ENCODE results near the gene PRKAR1B. TPM values are rescaled to one million over a fixed set of nuclear protein-coding genes. Genes with fewer than 3 reads are reported as not detected.

Gene PRKAR1B
- total RNA-seq, 1 donor from 2014 or later, result 16.5 TPM

DNA sequence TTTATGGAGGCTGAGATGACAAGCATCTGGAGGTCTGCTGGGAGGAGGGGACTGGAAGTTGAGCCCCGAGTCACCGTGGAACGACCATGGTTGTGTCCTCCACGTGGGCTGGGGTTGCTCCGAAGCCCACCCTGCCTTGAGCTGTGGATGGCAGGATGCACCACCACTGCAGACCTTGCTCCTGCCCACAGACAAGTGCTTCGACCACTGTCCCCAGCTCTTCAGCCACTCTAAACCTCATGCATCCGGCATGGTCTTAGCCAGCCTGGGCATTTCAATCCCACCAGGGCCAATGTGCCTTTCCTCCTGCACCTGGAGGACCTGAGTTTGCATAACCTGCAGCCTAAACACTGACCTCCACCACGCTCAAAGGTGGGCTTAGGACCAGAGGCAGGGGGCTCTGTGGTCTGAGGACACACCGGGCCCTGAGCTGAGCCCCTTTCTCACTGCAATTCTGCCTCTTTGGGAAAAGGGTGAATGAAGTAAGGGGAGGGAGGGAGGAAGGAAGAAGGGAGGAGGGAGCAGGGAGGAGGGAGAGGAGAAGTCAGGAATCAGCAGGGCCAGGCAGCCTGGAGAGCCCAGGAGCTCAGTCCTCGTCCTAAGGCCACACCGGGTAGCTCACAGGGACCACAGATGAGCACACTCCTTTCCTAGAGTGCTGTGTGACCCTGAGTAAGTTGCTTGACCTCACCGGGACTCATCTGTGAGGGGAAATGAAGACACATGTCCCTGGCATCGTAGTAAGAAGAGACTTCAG, 45.4 kb downstream of the PRKAR1B start:
- intact Hi-C loops (cut with micrococcal nuclease), result no loop called here
- DNase-seq (no peak), ATAC-seq (no peak)

DNA sequence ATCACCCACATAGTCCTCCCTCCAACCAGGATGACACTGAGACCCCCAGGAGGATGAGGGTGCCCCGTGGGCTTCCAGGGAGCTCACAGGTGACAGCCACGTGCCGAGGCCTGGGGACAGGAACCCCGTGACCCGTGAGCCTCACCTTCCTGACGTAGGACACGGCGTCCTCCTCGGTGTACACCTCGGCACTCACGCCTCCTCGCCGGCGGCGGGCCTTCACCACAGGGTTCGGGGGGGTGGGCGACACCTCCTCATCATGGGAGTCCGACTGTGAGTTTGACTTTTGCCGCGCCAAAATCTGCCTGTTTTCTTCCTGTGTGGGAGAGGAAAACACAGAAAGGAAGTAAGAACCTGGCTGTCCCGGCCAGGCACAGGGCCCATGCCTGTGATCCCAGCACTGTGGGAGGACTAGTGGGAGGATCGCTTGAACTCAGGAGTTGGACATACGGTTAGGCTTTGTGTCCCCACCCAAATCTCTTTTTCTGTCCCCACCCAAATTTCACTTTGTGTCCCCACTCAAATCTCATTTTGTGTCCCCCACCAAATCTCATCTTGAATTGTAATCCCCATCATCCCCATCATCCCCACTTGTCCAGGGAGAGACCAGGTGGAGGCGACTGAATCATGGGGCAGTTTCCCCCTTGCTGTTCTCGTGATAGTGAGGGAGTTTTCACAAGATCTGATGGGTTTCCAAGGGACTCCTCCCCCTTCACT, 46.5 kb downstream of the PRKAR1B start:
- ATAC-seq (no peak), DNase-seq (no peak)
- intact Hi-C loops (cut with micrococcal nuclease), result no loop called here

- ATAC-seq (no peak), DNase-seq (no peak)
- intact Hi-C loops (cut with micrococcal nuclease), result no loop called here
These were observed 50.1 kb downstream of the PRKAR1B start for GRCh38 chr7:676972-677385.

- ATAC-seq, result no peak
- no peak for DNase-seq
- intact Hi-C loops (cut with micrococcal nuclease), result no loop called here
These were observed 50.7 kb downstream of the PRKAR1B start for GRCh38 chr7:676246-676971.

DNA sequence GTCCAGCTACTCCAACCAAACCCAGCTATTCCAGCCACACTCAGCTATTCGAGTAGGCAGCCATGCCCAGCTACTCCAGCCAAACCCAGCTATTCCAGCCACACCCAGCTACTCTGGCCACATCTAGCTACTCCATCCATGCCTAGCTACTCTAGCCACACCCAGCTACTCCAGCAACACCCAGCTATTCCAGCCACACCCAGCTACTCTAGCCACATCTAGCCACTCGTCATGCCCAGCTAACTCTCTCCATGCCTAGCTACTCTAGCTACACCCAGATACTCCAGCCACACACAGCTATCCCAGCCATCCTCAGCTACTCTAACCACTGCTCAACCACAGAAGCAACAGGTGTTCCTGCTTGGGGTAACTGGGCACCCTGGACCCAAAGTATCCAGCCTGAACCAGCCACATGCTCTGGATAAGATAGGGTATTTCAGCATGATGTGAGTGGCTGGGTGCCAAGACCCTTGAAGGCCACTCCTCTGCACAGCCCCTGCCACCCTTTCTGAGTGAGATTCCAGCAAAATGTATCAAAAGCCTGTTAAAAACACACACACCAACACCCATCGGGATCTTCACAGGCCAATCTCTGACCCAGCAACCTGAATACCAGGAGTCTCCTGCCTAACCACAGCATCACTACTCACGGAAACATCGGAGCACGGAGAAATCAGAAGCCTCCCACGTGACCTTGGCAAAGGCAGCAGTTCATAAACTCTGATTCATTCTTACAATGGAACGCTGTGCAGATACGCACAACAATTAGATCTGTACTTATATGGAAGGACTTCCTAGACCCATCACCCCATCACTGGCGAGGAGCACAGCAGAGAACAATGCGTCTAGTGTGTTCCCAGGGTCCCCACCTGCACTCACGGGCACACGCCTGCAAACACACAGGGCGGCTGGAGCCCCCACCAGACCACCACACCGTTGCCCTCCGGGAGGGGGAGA, 52.3 kb downstream of the PRKAR1B start:
- no peak for DNase-seq
- ATAC-seq, result peak; percentile 72
- intact Hi-C loops (cut with micrococcal nuclease), result no loop called here

DNA sequence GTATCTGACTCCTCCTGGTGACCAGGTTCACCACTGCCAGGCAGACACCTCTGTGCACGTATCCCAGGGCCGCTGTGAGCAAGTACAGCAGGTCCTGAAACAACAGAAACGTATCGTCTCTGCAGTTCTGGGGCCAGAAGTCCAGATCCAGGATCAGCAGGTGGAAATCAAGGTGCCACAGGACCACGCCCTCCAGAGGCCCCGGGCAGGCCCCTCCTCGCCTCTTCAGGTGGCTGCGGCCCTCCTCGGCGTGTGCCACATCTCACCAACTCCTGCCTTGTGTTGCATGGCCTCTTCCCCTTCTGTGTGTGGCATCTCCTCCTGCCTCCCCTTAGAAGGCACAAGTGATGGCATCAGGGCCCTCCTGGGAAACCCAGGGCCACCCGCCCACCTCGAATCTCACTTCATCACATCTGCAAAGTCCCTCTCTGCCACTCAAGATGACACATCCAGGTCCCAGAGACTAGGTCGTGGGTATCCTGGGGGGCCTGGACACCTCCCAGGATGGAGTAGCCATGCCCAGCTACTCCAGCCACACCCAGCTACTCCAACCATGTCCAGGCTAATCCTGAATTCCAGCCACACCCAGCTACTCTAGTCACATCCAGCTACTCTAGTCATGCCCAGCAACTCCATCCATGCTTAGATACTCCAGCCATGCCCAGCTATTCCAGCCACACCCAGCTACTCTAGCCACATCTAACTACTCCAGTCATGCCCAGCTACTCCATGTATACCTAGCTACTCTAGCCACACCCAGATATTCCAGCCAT, 53.2 kb downstream of the PRKAR1B start:
- intact Hi-C loops (cut with micrococcal nuclease), result no loop called here
- DNase-seq (no peak), ATAC-seq (no peak)

DNA sequence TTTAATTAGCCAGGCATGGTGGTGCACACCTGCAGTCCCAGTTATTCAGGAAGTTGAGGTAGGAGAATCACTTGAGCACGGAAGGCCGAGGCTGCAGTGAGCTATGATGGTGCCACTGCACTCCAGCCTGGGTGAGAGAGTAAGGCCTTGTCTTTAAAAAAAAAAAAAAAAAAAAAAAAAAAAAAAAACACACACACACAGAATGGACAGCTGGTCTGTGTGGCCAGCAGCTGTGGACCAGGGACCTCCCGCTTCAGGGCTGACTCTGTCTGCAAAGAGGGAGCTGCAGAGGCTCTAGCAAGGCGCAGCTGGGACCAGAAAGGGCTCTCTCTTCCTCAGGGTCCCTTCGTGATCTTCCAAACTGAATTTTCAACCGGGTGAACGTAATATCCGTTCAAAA, 54.2 kb downstream of the PRKAR1B start:
- intact Hi-C loops (cut with micrococcal nuclease), result no loop called here
- DNase-seq (no peak), ATAC-seq (no peak)

DNA sequence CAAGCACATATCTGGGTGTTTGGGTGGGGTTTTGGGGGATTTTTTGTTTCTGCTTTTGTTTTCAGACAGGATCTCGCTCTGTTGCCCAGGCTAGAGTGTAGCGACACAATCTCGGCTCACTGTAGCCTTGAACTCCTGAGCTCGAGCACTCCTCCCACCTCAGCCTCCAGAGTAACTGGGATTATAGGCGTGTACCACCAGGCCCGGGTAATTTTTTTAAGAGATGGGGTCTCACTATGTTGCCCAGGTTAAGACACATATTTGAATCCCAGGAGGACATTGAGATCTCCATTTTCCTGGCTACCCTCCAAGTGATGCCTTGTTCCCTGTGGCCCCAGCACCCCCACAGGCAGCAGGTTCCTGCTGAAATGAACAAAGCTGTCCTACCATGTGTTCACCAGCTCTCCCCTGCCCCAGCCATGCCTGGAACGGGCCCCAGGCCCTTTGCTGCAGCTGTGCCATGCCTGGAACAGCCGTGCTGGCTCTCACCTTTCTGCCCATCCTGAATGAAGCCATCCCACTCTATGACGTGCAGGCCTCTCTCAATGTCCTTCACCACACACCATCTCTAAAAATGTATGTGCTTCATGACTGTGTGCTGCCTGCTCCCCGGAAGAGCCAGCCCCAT, 55.6 kb downstream of the PRKAR1B start:
- intact Hi-C loops (cut with micrococcal nuclease), result no loop called here
- ATAC-seq, result no peak
- DNase-seq, result no peak

- DNase-seq (no peak), ATAC-seq (no peak)
- intact Hi-C loops (cut with micrococcal nuclease), result no loop called here
These were observed 56.3 kb downstream of the PRKAR1B start for GRCh38 chr7:670501-671390.

DNA sequence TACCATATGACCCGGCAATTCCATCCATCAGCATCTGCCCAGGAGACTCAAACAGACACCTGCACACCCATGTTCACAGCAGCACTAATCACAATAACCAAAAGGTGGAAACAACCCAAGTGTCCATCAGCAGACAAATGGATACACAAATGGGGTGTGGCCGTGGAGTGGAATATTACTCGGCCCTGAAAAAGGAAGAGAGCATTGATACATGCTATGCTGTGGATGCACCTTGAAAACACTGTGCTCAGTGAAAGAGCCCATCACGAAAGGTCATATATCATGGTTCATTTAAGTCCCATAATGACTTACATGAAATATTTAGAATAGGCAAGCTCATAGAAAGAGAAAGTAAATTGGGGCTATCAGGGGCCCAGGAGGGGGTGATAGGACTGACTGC, 58.1 kb downstream of the PRKAR1B start:
- DNase-seq (no peak), ATAC-seq (no peak)
- intact Hi-C loops (cut with micrococcal nuclease), result no loop called here

GRCh38 chr7:668139-668931, 58.7 kb downstream of the PRKAR1B start:
- ATAC-seq (peak; percentile 23), DNase-seq (peak; percentile 48)
- intact Hi-C loops (cut with micrococcal nuclease), result no loop called here

DNA sequence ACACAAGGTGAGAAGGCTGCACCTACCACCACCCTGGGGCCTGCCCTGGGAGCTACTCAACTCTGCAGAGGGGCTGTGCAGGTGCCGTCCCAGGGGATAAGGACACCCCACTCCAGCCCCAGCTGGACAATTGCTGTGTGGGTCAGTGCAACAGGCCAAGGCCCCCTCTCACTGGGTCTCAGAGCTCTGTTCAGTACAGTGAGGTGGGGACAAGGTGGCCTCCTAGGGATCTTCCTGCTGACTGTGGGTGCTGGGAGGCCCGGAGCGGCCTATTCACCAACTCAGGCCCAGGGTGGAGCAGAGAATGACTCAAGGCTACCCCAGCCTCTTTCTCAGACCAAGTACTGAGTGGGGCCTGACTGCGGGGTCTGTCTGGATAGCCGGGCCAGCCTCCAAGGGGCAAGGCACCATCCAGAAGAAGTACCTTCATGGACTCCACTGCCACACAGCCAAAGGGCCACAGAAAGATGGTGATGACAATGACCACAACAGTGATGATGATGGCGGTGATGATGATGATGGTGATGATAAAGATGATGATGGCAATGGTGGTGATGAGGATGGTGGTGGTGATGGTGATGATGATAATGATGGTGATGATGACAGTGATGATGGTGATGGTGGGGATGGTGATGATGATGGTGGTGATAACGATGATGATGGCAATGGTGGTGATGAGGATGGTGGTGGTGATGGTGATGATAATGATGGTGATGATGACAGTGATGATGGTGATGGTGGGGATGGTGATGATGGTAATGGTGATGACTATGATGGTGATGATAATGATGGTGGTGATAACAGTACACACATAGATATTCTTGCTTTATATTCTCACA, 60.4 kb downstream of the PRKAR1B start:
- ATAC-seq, result no peak
- DNase-seq, result no peak
- intact Hi-C loops (cut with micrococcal nuclease), result no loop called here

- DNase-seq, result peak; percentile 79
- intact Hi-C loops (cut with micrococcal nuclease), result no loop called here
- peak; percentile 71 for ATAC-seq
These were observed 61.2 kb downstream of the PRKAR1B start for GRCh38 chr7:665736-666453.

- peak; percentile 10 for ATAC-seq
- DNase-seq, result no peak
- intact Hi-C loops (cut with micrococcal nuclease), result no loop called here
These were observed 61.9 kb downstream of the PRKAR1B start for GRCh38 chr7:664997-665735.

All from left ventricle myocardium superior (tissue), 1 donor.